SK-N-SH (cell line): ENCODE data around the gene TMEM267.

Experiments
- EZH2phosphoT487 ChIP-seq: fragments of 200-600 bp; sonication (generic); IDR thresholded peaks from 2 replicates; pipeline ENCODE4 v1.6.1; 2017; ENCODE audit warnings: low read depth, mixed run types, mild to moderate bottlenecking, antibody characterized with exemption, moderate library complexity, borderline replicate concordance
- TF ChIP-seq, protein P1 (sequence below): fragments of 200-600 bp; sonication (generic); IDR thresholded peaks from 2 replicates; pipeline ENCODE4 v1.6.1; 2017; ENCODE audit warnings: antibody characterized with exemption, mild to moderate bottlenecking, moderate library complexity

DNA sequence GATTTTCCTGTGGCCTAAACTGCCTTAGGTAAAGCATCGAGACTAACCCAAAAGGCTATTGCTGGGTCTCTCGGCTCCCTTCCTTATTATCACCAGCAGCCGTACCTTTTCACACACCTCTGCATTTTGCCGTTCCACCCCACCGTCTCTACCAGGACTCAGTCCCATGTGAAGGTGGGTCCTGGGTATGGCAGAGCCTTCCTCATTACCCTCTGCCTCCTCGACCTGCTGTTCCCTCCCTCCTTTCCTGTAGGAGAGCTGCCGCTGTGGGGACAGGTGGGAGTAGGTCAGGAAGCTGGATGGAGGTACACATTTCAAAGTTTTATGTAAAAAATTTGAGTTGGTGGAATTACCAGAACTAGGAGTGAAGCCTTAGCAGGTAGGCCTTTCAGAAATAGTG lies 73.3 kb downstream of the TMEM267 start:
- no peak for TF ChIP-seq EZH2phosphoT487
- TF ChIP-seq, protein P1, sequence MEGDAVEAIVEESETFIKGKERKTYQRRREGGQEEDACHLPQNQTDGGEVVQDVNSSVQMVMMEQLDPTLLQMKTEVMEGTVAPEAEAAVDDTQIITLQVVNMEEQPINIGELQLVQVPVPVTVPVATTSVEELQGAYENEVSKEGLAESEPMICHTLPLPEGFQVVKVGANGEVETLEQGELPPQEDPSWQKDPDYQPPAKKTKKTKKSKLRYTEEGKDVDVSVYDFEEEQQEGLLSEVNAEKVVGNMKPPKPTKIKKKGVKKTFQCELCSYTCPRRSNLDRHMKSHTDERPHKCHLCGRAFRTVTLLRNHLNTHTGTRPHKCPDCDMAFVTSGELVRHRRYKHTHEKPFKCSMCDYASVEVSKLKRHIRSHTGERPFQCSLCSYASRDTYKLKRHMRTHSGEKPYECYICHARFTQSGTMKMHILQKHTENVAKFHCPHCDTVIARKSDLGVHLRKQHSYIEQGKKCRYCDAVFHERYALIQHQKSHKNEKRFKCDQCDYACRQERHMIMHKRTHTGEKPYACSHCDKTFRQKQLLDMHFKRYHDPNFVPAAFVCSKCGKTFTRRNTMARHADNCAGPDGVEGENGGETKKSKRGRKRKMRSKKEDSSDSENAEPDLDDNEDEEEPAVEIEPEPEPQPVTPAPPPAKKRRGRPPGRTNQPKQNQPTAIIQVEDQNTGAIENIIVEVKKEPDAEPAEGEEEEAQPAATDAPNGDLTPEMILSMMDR: no peak
